ENCODE data around the gene IL4I1. TPM values are rescaled to one million over a fixed set of nuclear protein-coding genes. Genes with fewer than 3 reads are reported as not detected.

The IL4I1 gene
- total RNA-seq, 1 donor from 2014 or later = 0.90 TPM

DNA sequence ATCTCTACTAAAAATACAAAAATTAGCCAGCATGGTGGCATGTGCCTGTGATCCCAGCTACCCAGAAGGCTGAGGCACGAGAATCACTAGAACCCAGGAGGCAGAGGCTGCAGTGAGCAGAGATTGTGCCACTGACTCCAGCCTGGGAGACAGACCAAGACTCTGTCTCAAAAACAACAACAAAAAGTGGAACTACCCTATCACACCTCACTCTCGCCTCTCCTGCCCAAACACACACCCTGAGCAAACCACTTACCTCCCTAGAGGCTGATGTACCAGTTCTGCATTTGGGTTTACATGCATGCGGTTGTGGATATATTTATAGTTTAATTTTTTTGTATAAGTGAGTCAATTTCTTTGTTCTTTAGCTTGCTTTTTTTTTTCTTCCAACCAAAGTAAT, 53.4 kb downstream of the IL4I1 start:
- H3K4me3 Mint-ChIP-seq (ENCODE audit: unreplicated experiment) = no peak overlapping the region
- no peaks in the 10 kb centered on the region for H3K4me1 Mint-ChIP-seq (ENCODE audit: unreplicated experiment)
- H3K27me3 Mint-ChIP-seq (ENCODE audit: unreplicated experiment) = peaks cover 6% of the 10 kb centered on the region
- DNase-seq (ENCODE audit: low spot score) = no peak
- H3K9me3 Mint-ChIP-seq (ENCODE audit: unreplicated experiment) = no peaks in the 10 kb centered on the region
- H3K36me3 Mint-ChIP-seq (ENCODE audit: low read depth, unreplicated experiment) = peaks cover 22% of the 10 kb centered on the region
- TF ChIP-seq, protein P1, sequence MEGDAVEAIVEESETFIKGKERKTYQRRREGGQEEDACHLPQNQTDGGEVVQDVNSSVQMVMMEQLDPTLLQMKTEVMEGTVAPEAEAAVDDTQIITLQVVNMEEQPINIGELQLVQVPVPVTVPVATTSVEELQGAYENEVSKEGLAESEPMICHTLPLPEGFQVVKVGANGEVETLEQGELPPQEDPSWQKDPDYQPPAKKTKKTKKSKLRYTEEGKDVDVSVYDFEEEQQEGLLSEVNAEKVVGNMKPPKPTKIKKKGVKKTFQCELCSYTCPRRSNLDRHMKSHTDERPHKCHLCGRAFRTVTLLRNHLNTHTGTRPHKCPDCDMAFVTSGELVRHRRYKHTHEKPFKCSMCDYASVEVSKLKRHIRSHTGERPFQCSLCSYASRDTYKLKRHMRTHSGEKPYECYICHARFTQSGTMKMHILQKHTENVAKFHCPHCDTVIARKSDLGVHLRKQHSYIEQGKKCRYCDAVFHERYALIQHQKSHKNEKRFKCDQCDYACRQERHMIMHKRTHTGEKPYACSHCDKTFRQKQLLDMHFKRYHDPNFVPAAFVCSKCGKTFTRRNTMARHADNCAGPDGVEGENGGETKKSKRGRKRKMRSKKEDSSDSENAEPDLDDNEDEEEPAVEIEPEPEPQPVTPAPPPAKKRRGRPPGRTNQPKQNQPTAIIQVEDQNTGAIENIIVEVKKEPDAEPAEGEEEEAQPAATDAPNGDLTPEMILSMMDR (IDR thresholded peaks at IDR 0.05; ENCODE audit: unreplicated experiment) = no peak
- H3K27ac Mint-ChIP-seq (ENCODE audit: unreplicated experiment) = no peak overlapping the region

DNA sequence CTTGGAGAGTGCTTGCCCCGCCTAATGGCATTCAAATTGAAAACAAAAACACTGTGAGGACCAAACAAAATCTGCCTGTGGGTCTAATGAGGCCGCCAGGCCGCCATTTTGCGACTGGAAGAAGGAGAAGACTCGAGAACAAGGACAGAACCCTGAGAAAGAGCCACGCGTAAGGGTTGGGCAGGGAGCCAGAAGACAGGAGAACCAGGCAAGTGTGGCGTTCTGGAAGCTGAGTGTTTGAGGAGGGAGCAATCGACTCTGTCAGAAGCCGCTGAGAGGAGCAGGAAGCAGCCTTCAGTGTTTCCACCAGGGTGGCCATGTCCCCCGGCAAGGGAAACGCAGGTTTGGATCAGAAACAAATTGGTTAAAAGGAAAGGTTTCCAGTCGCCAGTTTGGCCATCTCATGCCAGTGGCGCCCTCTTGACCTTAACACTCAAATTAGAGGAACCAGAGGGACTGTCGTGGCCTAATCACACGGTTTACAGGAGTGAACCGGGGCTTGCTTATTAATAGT, 55.9 kb downstream of the IL4I1 start:
- Mint-ChIP-seq H3K36me3 (ENCODE audit: low read depth, unreplicated experiment) (peaks cover 36% of the 10 kb centered on the region), H3K27ac (ENCODE audit: unreplicated experiment) (peak overlapping the region; percentile 64), H3K4me1 (ENCODE audit: unreplicated experiment) (no peaks in the 10 kb centered on the region), H3K4me3 (ENCODE audit: unreplicated experiment) (peak overlapping the region; percentile 26), H3K27me3 (ENCODE audit: unreplicated experiment) (peaks cover 12% of the 10 kb centered on the region), H3K9me3 (ENCODE audit: unreplicated experiment) (no peaks in the 10 kb centered on the region)
- TF ChIP-seq, protein P1 (IDR thresholded peaks at IDR 0.05; ENCODE audit: unreplicated experiment) = no peak
- DNase-seq (ENCODE audit: low spot score) = no peak

GRCh38 chr19:49840321-49840720, 56.4 kb downstream of the IL4I1 start:
- TF ChIP-seq, protein P1 (IDR thresholded peaks at IDR 0.05; ENCODE audit: unreplicated experiment) = no peak
- Mint-ChIP-seq H3K9me3 (ENCODE audit: unreplicated experiment) (no peaks in the 10 kb centered on the region), H3K36me3 (ENCODE audit: low read depth, unreplicated experiment) (peaks cover 36% of the 10 kb centered on the region), H3K4me3 (ENCODE audit: unreplicated experiment) (peak overlapping the region; percentile 26), H3K27me3 (ENCODE audit: unreplicated experiment) (peaks cover 12% of the 10 kb centered on the region), H3K27ac (ENCODE audit: unreplicated experiment) (peak overlapping the region; percentile 64), H3K4me1 (ENCODE audit: unreplicated experiment) (no peaks in the 10 kb centered on the region)
- no peak for DNase-seq (ENCODE audit: low spot score)

- Mint-ChIP-seq H3K4me1 (ENCODE audit: unreplicated experiment) (no peaks in the 10 kb centered on the region), H3K9me3 (ENCODE audit: unreplicated experiment) (no peaks in the 10 kb centered on the region), H3K27me3 (ENCODE audit: unreplicated experiment) (peaks cover 13% of the 10 kb centered on the region), H3K4me3 (ENCODE audit: unreplicated experiment) (no peak overlapping the region), H3K36me3 (ENCODE audit: low read depth, unreplicated experiment) (peaks cover 42% of the 10 kb centered on the region), H3K27ac (ENCODE audit: unreplicated experiment) (no peak overlapping the region)
- TF ChIP-seq, protein P1 (IDR thresholded peaks at IDR 0.05; ENCODE audit: unreplicated experiment) = no peak
- no peak for DNase-seq (ENCODE audit: low spot score)
Measured at GRCh38 chr19:49839713-49840112, 57.0 kb downstream of the IL4I1 start.

Small RNAs within 50 kb of the gene (microRNA-seq; reads per million reads assigned to microRNA genes)
- gene MIR4749 (ENCODE audit: unreplicated experiment) = 8.1 reads per million, percentile 56 among the genes with 10 or more reads in this experiment
- 3.7 reads per million, percentile 43 among the genes with 10 or more reads in this experiment for gene MIR4750 (ENCODE audit: unreplicated experiment)

Other genes with a start within 250 kb of the IL4I1 start
- 76.1 TPM for gene IRF3, start 231.0 kb downstream of the IL4I1 start, total RNA-seq (ENCODE audit: unreplicated experiment)
- 50.1 TPM for gene BCL2L12, start 231.0 kb downstream of the IL4I1 start, total RNA-seq (ENCODE audit: unreplicated experiment)
- gene PRMT1, start 219.6 kb downstream of the IL4I1 start, total RNA-seq (ENCODE audit: unreplicated experiment) = 175 TPM
- 5.3 TPM for gene ADM5, start 207.3 kb downstream of the IL4I1 start, total RNA-seq (ENCODE audit: unreplicated experiment)
- 94.1 TPM for gene CPT1C, start 205.8 kb downstream of the IL4I1 start, total RNA-seq (ENCODE audit: unreplicated experiment)
- gene TSKS, start 133.6 kb downstream of the IL4I1 start, total RNA-seq (ENCODE audit: unreplicated experiment) = not detected
- 191 TPM for gene AP2A1, start 129.9 kb downstream of the IL4I1 start, total RNA-seq (ENCODE audit: unreplicated experiment)
- 15.6 TPM for gene FUZ, start 83.6 kb downstream of the IL4I1 start, total RNA-seq (ENCODE audit: unreplicated experiment)
- gene MED25, start 78.6 kb downstream of the IL4I1 start, total RNA-seq (ENCODE audit: unreplicated experiment) = 117 TPM
- gene PTOV1, start 45.7 kb downstream of the IL4I1 start, total RNA-seq (ENCODE audit: unreplicated experiment) = 231 TPM
- gene PNKP, start 29.3 kb downstream of the IL4I1 start, total RNA-seq (ENCODE audit: unreplicated experiment) = 96.0 TPM
- gene AKT1S1, start 19.5 kb downstream of the IL4I1 start, total RNA-seq (ENCODE audit: unreplicated experiment) = 48.2 TPM
- gene TBC1D17, start 19.2 kb downstream of the IL4I1 start, total RNA-seq (ENCODE audit: unreplicated experiment) = 36.8 TPM
- 15.8 TPM for gene ATF5, start 32.3 kb upstream of the IL4I1 start, total RNA-seq (ENCODE audit: unreplicated experiment)
- gene NUP62, start 32.6 kb upstream of the IL4I1 start, total RNA-seq (ENCODE audit: unreplicated experiment) = 60.9 TPM
- not detected for gene SIGLEC11, start 64.3 kb upstream of the IL4I1 start, total RNA-seq (ENCODE audit: unreplicated experiment)
- 51.2 TPM for gene VRK3, start 128.5 kb upstream of the IL4I1 start, total RNA-seq (ENCODE audit: unreplicated experiment)
- gene ZNF473, start 129.1 kb upstream of the IL4I1 start, total RNA-seq (ENCODE audit: unreplicated experiment) = 10.9 TPM

All from endothelial cell (in vitro differentiated cells).